GM12865 (cell line): Measurements from ENCODE around the gene MEIS3.

Experiments used
- DNase-seq: peaks from one replicate; pipeline ENCODE4 v3.0.0; 2010; ENCODE audit warnings: low read depth
- H3K4me3 ChIP-seq: 2 replicates; pipeline ENCODE4 v1.5.1; 2011; ENCODE audit warnings: mild to moderate bottlenecking, low read depth, low read length, control low read depth
- CTCF ChIP-seq: IDR thresholded peaks from 2 replicates; pipeline ENCODE4 v1.5.1; 2011; ENCODE audit warnings: low read length, control low read depth, low read depth, inconsistent platforms; ENCODE audit not compliant: insufficient read depth; ENCODE audit errors: missing control alignments

The MEIS3 gene

GRCh38 chr19:47458672-47459071 lies 39.3 kb upstream of the MEIS3 start:
- no peak overlapping the region for H3K4me3 ChIP-seq
- DNase-seq = no peak
- TF ChIP-seq CTCF = no peak

GRCh38 chr19:47456721-47457474 lies 37.6 kb upstream of the MEIS3 start:
- DNase-seq = no peak

GRCh38 chr19:47450478-47450877 lies 31.2 kb upstream of the MEIS3 start:
- DNase-seq = no peak
- no peak overlapping the region for H3K4me3 ChIP-seq
- TF ChIP-seq CTCF = no peak

More at GRCh38 chr19:47456721-47457474, 37.6 kb upstream of the MEIS3 start:
- no peak for TF ChIP-seq CTCF
- H3K4me3 ChIP-seq = no peak overlapping the region

DNA sequence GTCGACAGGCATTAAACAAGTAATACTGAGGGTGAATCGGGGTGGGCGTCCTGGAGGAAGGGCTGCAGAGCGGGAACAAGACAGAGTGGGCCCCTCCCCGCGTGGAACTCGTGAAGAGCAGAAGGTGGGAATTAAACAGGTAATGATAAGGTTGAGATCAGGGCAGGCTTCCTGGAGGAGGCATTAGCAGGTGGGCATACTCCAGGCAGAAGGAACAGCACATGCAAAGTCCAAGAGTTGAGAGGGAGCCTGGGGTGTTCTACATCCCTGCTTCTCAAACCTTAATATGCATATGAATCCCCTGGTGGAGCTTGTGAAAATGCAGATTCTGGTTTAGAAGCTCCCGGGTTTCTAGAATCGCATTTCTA lies 29.0 kb upstream of the MEIS3 start:
- DNase-seq = no peak
- H3K4me3 ChIP-seq = no peak overlapping the region
- TF ChIP-seq CTCF = no peak

- peak; percentile 41 for DNase-seq
- no peak for TF ChIP-seq CTCF
- H3K4me3 ChIP-seq = no peak overlapping the region
Measured at GRCh38 chr19:47447470-47448359, 28.4 kb upstream of the MEIS3 start.

DNA sequence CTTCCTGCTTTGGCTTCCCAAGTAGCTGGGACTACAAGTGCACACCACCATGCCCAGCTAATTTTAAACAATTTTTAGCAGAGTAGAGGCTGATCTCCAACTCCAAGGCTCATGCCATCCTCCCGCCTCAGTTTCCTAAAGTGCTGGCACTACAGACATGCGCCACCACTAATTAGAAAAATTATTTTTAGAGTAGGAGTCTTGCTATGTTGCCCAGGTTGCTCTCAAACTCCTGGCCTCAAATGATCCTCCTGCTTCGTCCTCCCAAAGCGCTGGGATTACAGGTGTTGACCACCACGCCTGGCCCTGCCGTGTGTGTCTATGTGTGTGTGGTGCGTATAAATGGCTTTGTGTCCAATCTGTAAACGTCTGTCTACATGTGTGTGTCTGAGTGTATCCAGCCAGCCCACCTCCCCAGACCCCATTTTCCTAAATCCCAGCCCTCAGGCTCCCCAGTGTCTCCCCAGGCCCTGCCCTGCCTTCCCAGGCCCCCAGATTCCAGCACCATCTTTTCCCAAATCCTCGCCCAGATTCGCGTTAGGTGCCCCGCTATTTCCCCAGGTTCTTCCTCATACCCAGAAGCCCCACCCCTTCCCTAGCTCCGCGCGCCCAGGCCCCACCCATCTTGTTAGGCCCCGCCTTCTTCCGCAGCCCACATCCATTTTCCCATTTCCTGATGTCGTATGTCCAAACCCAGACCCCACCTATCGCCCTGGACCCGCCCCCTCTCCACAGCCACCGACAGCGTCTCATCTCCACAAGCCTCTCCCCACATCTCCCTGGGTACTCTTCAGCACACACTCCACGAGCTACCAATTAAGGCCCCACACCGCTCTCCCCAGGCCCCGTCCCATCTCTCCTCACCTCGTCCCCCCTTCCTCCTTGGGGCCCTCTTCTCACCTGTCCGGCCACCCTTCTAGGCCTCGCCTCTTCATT lies 27.5 kb upstream of the MEIS3 start:
- TF ChIP-seq CTCF = no peak
- no peak for DNase-seq
- H3K4me3 ChIP-seq = no peak overlapping the region
